Myocyte (in vitro differentiated cells): ENCODE results near the gene TMEM147. TPM values are rescaled to one million over a fixed set of nuclear protein-coding genes. Genes with fewer than 3 reads are reported as not detected.
A peak's percentile ranks its signal among the peaks of the same experiment; 100 is the strongest.

Experiments
- DNase-seq: peaks from one replicate; pipeline ENCODE4 v3.0.0-alpha.2; 2012; ENCODE audit warnings: low read depth
- total RNA-seq: library from RNA; depleted of rRNA; stranded (reverse); fragments of >200 nt; gene quantifications from 2 replicates; pipeline ENCODE4 v1.2.3, GENCODE V29; 2014

The TMEM147 gene
- total RNA-seq, 1 donor from 2014 or later, result 137 TPM

DNA sequence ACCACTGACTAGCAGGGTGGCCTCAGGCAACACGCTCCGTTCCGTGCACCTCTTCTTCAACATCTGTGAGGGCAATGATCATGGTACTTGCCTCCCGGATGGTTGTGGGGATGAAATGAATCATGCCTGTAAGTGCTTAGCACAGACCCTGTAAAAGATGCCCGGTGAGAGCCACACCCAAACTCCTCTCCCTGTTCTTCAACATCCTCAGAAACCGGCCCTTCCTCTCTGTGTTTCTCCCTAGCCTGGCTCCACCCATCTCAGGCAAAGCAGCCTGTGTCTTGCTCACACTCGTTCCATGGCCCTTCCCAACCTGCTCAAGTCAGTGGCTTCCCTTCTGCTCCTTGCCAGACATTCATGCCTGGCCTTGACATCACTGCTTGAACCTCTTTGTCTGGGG is 26.1 kb upstream of the TMEM147 start:
- no peak for DNase-seq

DNA sequence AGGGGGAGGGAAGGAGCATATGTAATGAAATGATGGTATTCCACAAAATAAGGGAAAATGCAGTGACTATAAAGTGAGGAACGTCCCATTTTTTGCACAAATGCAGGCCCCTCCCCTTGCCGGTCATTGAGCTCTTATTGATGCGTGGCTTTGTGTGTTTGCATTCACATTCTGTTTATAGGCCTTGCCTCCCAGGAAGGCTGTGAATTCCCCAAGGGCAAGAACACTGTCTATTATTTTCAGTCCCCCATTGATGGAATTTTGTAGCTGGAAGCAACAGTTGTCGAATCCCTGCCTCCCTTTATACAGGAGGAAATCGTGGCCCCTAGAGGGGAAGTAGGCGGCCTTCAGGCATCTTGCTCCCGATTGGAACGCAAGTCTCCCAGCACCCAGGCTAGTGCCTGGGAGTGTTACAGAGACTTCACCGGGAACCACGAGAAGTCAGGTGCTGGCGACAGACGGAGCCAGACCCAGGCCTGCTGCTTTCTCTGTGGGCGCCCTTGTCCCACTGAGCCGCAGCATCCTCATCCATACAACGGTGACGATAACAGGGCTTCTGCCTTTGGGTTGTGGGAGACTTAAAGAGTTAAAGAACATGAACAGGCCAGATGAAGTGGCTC is 24.2 kb upstream of the TMEM147 start:
- no peak for DNase-seq

DNA sequence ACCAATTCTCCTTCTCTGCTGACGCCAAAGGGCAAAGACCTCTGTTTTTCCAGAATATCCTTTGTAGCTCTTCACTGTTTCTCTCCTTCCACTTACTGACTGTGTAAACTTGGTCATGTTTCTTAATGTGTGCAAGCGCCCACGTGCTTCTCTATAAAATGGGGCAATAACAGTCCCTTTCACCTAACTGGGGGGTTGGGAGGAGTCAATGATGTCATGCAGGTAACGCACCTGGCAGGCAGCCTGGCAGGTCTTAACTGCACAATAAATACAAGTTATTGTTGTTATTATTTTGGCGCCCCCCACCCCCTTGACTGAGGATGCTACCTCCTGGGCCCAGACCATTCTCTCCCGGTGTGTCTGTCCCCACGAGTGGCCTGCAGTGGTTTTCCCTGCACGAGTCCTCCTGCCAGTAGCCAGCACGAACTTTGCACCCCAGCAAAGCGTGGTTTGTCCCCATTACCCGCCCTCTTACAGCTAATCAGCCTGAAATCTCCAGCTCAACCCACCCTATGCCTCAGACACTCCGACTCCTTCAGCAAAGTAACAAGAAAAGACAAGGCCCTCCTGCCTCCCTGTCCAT is 22.6 kb upstream of the TMEM147 start:
- no peak for DNase-seq

DNA sequence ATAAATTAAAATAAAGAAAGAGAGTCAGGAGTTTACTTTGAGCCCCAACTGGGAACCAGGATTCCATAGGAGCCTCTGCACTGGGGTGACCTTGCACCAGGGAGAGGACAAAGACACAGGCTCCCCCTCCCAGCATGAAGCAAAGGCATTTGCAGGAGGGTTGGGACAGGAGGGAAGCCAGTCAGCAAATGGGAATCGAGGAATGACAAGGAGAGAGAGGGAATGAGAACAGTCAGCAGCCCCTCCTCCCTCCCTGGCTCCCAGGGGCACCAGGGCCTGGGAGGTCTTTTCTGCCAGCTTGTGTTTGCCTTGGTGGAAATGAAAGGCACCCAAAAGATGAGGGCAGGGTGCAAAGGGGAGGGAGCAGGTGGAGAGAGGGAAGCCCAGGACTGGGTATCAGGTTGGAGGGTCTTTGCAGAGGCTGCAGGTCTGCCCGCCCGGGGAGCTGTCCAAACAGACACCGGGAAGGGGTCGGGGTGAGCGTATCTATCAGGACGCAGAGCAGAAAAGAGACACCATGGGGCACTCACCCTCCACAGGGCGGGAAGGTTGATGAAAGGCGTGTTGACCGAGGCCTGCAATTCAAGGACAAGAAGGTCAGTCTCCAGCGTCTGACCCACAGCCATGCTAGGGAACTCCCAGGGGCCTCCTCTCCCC is 21.1 kb upstream of the TMEM147 start:
- DNase-seq, result no peak

DNA sequence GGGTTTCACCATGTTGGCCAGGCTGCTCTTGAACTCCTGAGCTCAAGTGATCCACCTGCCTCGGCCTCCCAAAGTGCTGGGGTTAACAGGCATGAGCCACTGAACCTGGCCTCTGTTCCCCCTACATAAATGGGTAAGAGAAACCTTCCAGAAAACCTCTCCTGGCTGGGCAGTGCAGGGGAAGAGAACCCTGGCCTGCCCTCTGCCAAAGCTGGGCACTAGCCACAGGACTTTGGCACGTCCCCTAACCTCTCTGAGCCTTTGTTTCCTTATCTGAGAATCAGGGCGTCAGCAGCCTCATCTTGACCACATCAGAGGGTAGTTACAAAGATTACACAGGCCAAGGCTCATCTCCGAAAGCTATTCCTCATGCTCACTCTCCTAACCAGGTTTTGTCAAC is 19.6 kb upstream of the TMEM147 start:
- no peak for DNase-seq

DNA sequence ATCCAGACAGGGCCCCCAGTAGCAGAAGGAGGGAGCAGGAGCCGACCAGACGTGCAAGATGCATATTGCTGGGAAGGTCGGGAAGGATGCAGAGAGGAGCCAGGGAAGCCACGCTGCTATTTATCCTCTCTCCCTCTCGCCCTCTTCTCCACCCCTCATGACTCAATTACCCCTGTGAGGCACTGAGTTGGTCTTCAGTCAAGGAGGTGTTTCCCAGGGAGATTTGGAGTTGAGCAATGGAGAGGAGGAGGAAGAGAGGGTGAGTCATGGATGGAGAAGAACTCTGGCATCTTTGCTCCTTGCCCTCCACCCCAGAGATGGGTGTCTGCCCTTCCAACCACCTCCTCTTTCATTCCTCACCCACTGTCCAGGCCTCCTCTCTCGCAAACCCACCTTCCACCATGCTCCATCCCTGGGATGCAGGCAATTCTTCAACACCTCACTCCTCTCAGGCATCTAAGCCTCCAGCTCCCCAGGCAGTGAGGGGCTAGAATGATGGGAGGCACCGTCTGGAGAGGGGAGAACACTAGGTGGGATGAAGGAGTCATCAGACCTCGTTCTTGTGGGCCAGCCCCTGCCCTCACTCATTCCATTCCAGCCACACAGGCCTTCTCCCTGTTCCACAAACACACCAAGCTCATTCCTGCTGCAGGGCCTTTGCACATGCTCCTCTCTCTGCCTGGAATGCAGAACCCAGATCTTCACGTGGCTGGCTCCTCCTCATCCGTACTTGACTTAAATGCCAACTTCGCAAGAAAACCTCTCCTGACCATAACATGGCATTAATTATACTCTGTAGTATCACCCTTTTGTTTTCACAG is 17.0 kb upstream of the TMEM147 start, which contains the start of gene SBSN:
Gene SBSN, minus strand, starts transcription at position 94 of the 821 bp plus-strand sequence. Its CDS starts 30 bp downstream, at position 64.
- DNase-seq, result no peak

DNA sequence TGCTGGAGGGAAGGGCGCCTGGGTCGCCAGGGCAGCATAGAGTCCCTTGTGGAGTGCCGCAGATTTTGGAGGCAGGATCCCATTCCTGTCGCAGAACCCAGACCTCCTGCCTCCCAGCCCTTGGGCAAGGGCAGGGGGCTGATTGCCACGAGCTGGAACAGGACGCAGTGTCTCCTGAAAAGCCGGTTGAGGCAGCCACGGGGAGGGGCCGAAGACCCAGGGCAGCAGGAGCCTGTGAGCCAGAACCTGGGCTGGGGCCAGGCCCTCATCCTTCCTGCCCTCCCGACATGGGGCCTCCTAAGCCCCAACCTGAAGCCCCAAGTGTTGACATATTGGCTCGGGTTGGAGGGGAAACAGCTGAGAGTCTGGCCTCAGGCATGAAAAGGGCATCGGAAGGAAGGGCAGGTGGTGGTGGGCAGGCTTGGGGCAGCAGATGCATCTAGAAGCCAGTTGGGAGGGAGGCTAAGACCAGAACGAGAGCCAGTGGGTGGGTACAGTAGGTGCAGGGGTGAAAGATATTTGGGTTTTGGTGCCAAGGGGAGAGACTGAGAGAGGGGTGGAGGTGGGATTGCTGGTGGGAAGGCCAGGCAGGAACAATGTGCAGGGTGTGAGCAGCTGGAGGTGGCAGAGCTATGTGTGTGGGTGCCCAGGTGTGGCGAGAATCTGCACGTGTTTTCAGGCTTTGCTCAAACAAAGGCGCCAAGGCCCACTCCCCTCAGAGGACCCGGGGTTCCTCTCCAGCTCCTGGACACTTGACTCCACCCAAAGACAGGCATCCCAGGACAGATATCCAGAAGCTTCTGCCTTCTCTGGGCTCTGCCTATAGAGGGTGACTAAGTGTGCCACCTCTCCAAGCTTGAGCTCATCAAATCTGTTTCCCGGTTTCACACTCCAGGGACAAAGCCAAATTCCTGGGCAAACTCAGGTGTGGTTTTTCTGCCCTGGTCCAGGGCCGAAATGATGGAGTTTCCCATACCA is 15.9 kb upstream of the TMEM147 start:
- DNase-seq, result peak; percentile 34

DNA sequence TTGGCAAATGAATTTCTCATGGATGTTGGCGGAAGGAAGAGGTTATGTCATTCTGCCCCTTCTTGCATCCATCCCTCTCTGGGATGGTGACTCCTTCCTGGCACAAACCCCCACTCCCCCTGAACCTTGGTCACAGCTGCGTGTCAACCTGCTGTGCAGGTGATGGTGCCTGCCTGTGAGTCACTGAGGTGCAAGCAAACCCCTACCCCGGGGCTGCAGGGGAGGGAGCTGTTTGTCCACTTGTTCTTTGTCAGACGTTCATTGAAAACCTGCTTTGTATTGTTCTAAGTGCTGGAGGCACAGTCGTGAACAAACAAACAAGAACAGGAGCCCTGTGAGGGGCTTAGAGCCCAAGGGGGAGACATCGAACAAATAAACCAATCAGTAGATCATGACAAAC is 14.1 kb upstream of the TMEM147 start:
- no peak for DNase-seq

DNA sequence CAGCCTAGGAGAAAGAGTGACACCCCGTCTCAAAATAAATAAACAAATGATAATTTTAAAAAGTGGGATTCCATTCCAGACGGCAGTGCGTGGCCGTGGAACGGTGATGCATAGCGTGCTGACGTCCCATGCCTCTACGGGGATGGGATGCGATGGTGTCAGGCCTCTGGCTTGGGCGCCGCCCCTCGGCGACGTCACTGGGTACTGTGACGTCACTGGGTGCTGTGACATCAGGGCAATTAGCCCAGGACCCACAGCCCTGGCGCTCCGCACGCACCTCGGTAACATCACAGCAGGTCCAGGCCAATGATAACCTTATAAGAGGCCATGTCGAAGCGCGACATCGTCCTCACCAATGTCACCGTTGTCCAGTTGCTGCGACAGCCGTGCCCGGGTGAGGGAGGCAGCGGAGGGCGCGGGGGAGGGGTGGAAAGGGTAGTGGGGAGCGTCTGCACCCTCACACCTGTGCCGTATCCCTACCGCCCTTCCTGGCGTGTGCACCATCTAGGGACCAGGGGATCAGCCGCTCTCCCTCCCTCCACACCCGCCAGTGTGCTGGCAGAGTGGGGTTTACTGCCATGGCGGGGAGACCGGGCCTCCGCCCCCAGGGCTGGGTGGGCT is 12.1 kb upstream of the TMEM147 start, which contains the start of gene GAPDHS:
Gene GAPDHS, plus strand, starts transcription at position 256 of the 621 bp plus-strand sequence. Its CDS starts 72 bp downstream, at position 328.
- DNase-seq, result no peak

DNA sequence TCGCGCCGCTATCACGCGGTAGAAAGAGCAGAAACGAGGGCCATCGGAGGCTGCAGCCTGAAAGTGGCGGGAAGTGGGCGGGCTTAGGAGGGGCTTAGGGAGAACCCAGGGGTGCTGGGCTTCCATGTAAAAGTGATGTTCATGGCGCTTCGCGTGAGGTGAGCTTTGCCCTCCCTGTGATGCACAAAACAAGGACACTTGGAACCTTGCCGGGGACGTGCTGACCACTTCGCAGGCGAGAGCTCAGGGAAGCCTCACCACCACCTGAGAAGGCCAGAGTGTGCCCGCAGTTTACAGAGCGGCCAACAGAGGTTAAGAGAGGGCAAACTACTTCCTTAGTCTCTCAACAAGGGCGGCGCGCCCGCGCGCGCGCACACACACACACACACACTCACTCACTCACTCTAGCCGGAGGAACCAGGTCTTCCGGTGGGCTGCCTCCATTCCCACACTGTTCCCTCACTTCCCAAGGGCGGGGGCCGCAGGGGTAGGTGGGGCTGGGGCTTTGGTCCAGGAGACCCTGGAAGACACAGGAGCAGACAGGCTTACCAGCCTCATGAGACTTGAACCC is 11.5 kb upstream of the TMEM147 start:
- no peak for DNase-seq

DNA sequence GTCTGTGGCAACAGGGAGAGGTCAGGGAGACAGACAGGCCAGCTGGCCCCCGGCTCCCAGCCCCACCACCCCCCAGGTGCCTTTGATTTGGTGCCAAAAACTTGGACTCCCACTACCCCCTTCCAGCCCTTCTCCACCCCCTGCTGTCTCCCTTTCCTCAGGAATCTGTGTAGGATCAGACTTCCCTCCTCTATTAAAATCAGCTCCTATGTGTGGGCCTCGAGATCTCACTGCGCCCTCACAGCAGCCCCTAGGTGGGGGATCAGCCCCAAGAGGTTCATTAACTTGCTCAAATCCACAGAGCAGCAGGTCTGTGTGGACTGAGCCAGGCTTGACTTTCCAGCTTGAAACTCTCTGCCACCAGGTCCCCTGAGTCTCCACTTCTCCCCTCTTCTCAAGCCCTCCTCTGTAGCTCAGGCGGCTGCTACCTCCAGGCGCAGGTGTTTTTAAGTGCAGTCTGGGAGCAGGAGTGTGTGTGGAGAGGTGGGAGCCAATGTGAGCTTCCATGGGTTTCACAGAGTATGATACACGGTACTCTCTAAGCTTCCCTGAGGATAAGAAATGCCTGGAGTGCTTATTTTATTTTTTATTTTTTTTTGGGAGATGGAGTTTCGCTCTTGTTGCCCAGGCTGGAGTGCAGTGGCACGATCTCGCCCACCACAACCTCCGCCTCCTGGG is 10.5 kb upstream of the TMEM147 start:
- no peak for DNase-seq

DNA sequence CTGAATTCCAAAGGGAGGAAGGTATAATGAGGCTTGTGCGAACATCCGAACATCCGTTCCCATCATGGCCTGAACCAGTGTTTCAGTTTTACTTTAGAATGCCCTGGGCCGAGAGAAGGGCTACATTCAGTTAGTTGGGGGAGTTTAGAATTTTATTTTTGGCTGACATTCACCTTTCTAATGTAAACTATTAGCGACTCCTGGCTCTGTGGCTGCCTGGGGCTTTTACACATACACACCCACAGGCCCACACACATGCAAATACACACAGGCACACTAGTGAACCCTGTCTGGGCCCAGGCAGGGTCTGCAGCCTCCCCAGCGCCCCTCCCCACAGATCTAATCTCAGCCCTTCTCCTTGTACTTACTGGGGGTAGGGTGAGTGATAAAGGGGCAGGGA is 6.1 kb upstream of the TMEM147 start:
- DNase-seq, result no peak

DNA sequence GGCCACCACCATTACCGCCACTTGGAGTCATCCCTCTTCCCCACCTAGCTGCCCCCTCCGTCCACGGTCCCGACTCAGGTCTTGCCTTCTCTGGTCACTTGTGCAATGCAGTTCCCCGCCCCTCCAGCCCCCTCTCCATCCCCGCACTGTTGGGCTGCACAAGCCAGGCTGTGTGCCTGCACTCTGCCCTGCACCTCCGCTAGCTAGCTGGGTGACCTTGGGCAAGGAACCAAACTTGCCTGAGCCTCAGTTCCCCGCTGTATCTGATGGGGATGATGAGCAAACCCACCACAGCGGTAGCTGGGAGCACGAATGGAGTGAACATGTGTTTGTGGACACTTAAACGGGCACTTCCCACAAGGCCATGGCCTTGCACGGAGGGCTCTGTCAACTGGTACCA is 5.6 kb upstream of the TMEM147 start:
- no peak for DNase-seq

DNA sequence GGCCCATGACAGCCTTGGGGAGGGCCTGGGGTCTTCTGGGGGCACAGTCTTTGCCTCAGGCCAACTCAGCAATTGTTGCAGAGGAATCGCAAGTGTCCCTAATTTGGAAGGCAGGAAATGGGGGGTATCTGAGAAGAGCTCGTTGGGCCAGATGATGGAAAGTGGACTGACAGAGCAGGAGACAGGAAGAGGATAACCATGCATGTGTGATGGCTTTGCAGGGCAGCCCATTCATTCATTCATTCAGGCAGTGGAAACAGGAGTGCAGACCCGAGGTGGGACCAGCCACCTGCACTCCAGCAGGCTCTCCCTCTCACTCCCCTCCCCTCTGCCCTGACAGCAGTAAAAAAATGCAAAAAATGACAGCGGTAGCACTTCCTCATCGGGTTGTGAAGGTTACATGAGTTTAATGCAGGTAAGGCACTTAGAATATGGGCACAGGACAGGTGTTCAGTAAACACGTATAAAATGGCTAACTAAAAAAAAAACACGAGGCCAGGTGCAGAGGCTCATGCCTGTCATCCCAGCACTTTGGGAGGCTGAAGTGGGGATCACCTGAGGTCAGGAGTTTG is 5.0 kb upstream of the TMEM147 start:
- no peak for DNase-seq

DNA sequence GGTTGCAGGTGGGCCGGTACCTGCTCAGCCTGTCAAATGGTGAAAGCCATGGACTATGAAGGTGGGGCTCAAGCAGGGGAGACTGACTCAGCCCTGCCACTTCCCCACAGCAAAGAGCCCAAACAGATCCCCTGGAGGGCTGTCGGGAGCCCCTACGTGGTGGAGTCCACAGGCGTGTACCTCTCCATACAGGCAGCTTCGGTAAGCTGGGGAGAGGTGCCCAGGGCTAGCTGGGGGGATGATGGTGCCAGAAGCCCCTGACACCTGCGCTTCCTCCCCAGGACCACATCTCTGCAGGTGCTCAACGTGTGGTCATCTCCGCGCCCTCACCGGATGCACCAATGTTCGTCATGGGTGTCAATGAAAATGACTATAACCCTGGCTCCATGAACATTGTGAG is 3.2 kb upstream of the TMEM147 start:
- DNase-seq, result no peak

DNA sequence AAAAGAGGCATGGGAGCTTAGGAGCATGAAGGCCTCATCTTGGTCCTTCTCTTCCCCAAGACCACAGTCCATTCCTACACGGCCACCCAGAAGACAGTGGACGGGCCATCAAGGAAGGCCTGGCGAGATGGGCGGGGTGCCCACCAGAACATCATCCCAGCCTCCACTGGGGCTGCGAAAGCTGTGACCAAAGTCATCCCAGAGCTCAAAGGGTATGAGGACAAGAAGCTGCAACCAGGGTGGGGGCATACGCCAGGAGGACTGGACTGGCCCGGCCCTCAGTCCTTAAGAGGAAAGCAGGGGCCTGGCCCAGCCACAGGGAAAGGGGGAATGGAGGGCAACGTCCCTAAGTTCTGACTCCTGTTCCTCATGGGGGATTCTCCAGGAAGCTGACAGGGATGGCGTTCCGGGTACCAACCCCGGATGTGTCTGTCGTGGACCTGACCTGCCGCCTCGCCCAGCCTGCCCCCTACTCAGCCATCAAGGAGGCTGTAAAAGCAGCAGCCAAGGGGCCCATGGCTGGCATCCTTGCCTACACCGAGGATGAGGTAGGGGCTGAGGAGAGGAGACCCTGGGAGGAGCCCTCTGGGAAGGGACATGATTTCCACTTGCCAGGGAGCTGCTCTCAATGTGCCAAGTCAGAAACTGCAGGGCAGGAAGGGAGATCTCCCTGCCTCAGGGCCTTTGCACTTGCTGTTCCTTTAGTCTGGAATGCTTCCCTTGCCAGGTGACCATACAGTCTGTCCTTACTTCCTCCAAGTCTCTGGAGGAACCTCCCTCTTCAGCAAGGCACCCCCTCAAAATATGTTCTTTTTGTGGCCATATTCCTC is 1.9 kb upstream of the TMEM147 start:
- DNase-seq, result no peak

DNA sequence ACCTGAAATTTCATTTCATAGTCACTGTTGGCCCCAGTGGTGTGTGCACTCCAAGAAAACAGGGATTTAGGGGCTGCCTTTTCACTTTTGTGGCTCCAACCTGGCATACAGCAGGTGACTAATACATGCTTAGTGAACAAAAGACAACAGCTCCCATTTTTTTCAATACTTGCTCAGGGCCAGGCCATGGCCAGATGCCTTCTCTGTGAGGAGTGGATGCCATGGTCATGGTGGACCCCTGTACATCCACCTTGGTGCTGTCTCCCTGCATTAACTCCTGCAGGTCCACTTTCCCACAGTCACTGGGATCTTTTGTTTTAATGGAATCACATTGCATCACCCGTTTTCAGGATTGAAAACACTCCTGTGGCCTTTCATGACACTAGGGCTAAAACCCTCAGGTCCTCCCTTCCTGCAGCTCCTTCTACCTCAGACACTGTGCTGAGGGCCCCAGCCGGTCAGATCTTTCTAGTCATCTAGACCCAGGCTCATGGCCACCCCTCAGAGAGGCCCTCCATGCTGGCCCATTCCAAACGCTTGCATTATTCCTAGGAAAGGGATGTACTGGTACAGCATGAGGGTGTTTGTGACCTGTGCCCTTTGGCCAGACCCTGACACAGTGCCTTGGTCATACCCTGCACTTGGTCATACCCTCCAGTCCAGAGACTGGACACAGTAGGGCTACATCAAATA is 1.2 kb upstream of the TMEM147 start:
- no peak for DNase-seq
